ENCODE results near the gene DRAM1. TPM values are rescaled to one million over a fixed set of nuclear protein-coding genes. Genes with fewer than 3 reads are reported as not detected.
"Not testable (repeated sequence)": the region's sequence is repeated elsewhere in the genome, so short reads cannot be mapped to it uniquely, and the experiment has no call there.

DRAM1 gene
- polyA plus RNA-seq, 1 of the 3 experiments (the other 2 are of a cell fraction) = 37.4 TPM

GRCh38 chr12:101855976-101856375 lies 21.4 kb upstream of the DRAM1 start:
- H3K4me3 ChIP-seq (ENCODE audit: low read depth in 2 of 2, low read length in 1 of 2) = no peak overlapping the region
- TF ChIP-seq TAF1 (IDR thresholded peaks at IDR 0.05; ENCODE audit: borderline replicate concordance, low read depth, low read length) (no peak), ZBTB33 (IDR thresholded peaks at IDR 0.05; ENCODE audit: borderline replicate concordance, low read depth) (no peak), RXRA (IDR thresholded peaks at IDR 0.05; ENCODE audit: borderline replicate concordance, low read depth) (no peak), RAD21 (IDR thresholded peaks at IDR 0.05; ENCODE audit: low read length) (no peak), EZH2phosphoT487 (IDR thresholded peaks at IDR 0.05; ENCODE audit: borderline replicate concordance, low read depth) (no peak), FOSL2 (IDR thresholded peaks at IDR 0.05; ENCODE audit: borderline replicate concordance, low read depth) (no peak), PBX3 (IDR thresholded peaks at IDR 0.05) (no peak), POLR2AphosphoS5 (IDR thresholded peaks at IDR 0.05; ENCODE audit: low read depth, low read length) (no peak), CTCF (IDR thresholded peaks at IDR 0.05) (no peak), MEF2A (IDR thresholded peaks at IDR 0.05; ENCODE audit: borderline replicate concordance, low read depth) (no peak), TEAD4 (IDR thresholded peaks at IDR 0.05; ENCODE audit: borderline replicate concordance, insufficient read depth) (no peak), CHD2 (IDR thresholded peaks at IDR 0.05; ENCODE audit: low read length, partially characterized antibody) (no peak), RFX5 (IDR thresholded peaks at IDR 0.05; ENCODE audit: low read length) (no peak), GABPA (IDR thresholded peaks at IDR 0.05; ENCODE audit: low read depth) (no peak), IRF3 (IDR thresholded peaks at IDR 0.05; ENCODE audit: low read depth, low read length) (no peak), NFIC (IDR thresholded peaks at IDR 0.05; ENCODE audit: borderline replicate concordance) (no peak), SMC3 (IDR thresholded peaks at IDR 0.05; ENCODE audit: low read depth, low read length) (no peak), YY1 (IDR thresholded peaks at IDR 0.05; ENCODE audit: low read depth) (no peak)
- ChIA-PET CTCF (interaction anchor here (1.1 to 1.5 kb wide), 3 partner anchors 9 to 82 kb away, joined by 3 to 4 read pairs (median 4); no protein-coding TSS in a partner anchor), POLR2A (no interaction called here)
- H3K9me2 ChIP-seq = no peaks in the 10 kb centered on the region
- H2AFZ ChIP-seq (ENCODE audit: low read depth) = peak overlapping the region; percentile 66; the same call in 1 of the 2 replicates
- no peaks in the 10 kb centered on the region for H3K27me3 ChIP-seq (ENCODE audit: insufficient read depth)
- H4K20me1 ChIP-seq (ENCODE audit: insufficient read depth) = no peaks in the 10 kb centered on the region
- H3K4me1 ChIP-seq (ENCODE audit: control insufficient read depth in 1 of 2, insufficient read depth in 2 of 2, low read depth in 1 of 2, low read length in 1 of 2) = peaks cover 0 to 37% of the 10 kb centered on the region in 2 experiments; a peak in 2 of 4 replicates
- no peaks in the 10 kb centered on the region for H3K36me3 ChIP-seq (replicated peaks in 1 of 2; ENCODE audit: control insufficient read depth in 1 of 2, insufficient read depth in 2 of 2, low read length in 1 of 2)
- no peaks in the 10 kb centered on the region for H3K9me3 ChIP-seq
- no peak overlapping the region for H3K4me2 ChIP-seq
- peak overlapping the region in 1 of 2 experiments; percentile 62; a peak in 2 of 4 replicates for H3K27ac ChIP-seq (ENCODE audit: low read depth in 2 of 2, low read length in 1 of 2)
- WGBS (ENCODE audit: low lambda C conversion rate) = 84% methylated on average over 3 of the region's 3 CpGs
- no peaks in the 10 kb centered on the region for H3K79me2 ChIP-seq (ENCODE audit: insufficient read depth)
- H3K9ac ChIP-seq = no peak overlapping the region
- peaks cover 29% of the 10 kb centered on the region for H3F3A ChIP-seq (replicated peaks; ENCODE audit: insufficient read depth)
- DNase-seq = no peak

- H3K36me3 ChIP-seq (replicated peaks in 1 of 2; ENCODE audit: control insufficient read depth in 1 of 2, insufficient read depth in 2 of 2, low read length in 1 of 2); H2AFZ ChIP-seq (ENCODE audit: low read depth); H3K9ac ChIP-seq; CTCF ChIA-PET; H3K9me3 ChIP-seq; H3K9me2 ChIP-seq; DNase-seq; H3K27me3 ChIP-seq (ENCODE audit: insufficient read depth); H3K79me2 ChIP-seq (ENCODE audit: insufficient read depth); H3K4me3 ChIP-seq (ENCODE audit: low read depth in 2 of 2, low read length in 1 of 2); POLR2A ChIA-PET; H4K20me1 ChIP-seq (ENCODE audit: insufficient read depth): not testable (repeated sequence)
- Histone ChIP-seq H3F3A (replicated peaks; ENCODE audit: insufficient read depth) (peaks cover 29% of the 10 kb centered on the region), H3K4me2 (peak overlapping the region; percentile 10; the same call in 1 of the 2 replicates), H3K4me1 (ENCODE audit: control insufficient read depth in 1 of 2, insufficient read depth in 2 of 2, low read depth in 1 of 2, low read length in 1 of 2) (peaks cover 0 to 37% of the 10 kb centered on the region in 2 experiments; a peak in 2 of 4 replicates), H3K27ac (ENCODE audit: low read depth in 2 of 2, low read length in 1 of 2) (peak overlapping the region in 1 of 2 experiments; percentile 62; a peak in 2 of 4 replicates)
- WGBS (ENCODE audit: low lambda C conversion rate) = 85% methylated on average over 5 of the region's 5 CpGs
These were observed 20.8 kb upstream of the DRAM1 start for GRCh38 chr12:101856614-101857013.

Data from SK-N-SH (cell line).